IMR-90 (cell line): ENCODE measurements around the gene GLE1. TPM values are rescaled to one million over a fixed set of nuclear protein-coding genes. Genes with fewer than 3 reads are reported as not detected.

ENCODE experiments used
- ATAC-seq: fragments of 200-7000 bp; cut with Tn5 transposase; 2 replicates; pipeline ENCODE4 v1.9.1; 2020; ENCODE audit warnings: low read depth, mild to moderate bottlenecking, moderate library complexity
- BruUV-seq: library from RNA; stranded (reverse); fragments of 400-500 nt; replicated peaks from 2 replicates; lab custom pipeline; 2021; lab: Mats Ljungman, UMichigan
- CTCF ChIA-PET: fragments of 300-600 bp; formaldehyde crosslinking; extraction: SDS; loops from one replicate; lab custom pipeline; 2021; ENCODE audit warnings: antibody characterized with exemption; lab: Yijun Ruan, JAX
- POLR2A ChIA-PET: fragments of 300-600 bp; sonication (Branson Sonifier 250); formaldehyde crosslinking; loops from one replicate; lab custom pipeline; 2022; ENCODE audit warnings: antibody characterized with exemption; ENCODE audit not compliant: unreplicated experiment; lab: Charles Lee
- DNase-seq: peaks from one replicate; pipeline ENCODE4 v3.0.0; 2013
- H2AFZ ChIP-seq: replicated peaks from 2 replicates; pipeline ENCODE3; 2013; ENCODE audit warnings: low read length, mild to moderate bottlenecking; ENCODE audit not compliant: poor library complexity
- H2AK5ac ChIP-seq: 2 replicates; pipeline ENCODE4 v1.6.1; 2013; ENCODE audit warnings: low read depth, low read length, inconsistent platforms
- H2AK9ac ChIP-seq: replicated peaks from 2 replicates; pipeline ENCODE3; 2013; ENCODE audit warnings: mild to moderate bottlenecking, low read depth, low read length, moderate library complexity; ENCODE audit not compliant: poor library complexity
- H2BK120ac ChIP-seq: 2 replicates; pipeline ENCODE4 v1.6.1; 2013; ENCODE audit warnings: low read depth, low read length, inconsistent platforms
- H2BK15ac ChIP-seq: 3 replicates; pipeline ENCODE4 v1.6.1; 2013; ENCODE audit warnings: low read depth, low read length, inconsistent platforms
- H2BK20ac ChIP-seq: 2 replicates; pipeline ENCODE4 v1.6.1; 2013; ENCODE audit warnings: low read depth, mild to moderate bottlenecking, inconsistent platforms, low read length, moderate library complexity
- H2BK5ac ChIP-seq: 2 replicates; pipeline ENCODE4 v1.6.1; 2013; ENCODE audit warnings: mild to moderate bottlenecking, low read depth, low read length, inconsistent platforms; ENCODE audit not compliant: poor library complexity, severe bottlenecking
- H3K14ac ChIP-seq: replicated peaks from 2 replicates; pipeline ENCODE4 v1.6.1; 2013; ENCODE audit warnings: low read depth, low read length, inconsistent platforms
- H3K18ac ChIP-seq: 2 replicates; pipeline ENCODE4 v1.6.1; 2013; ENCODE audit warnings: low read depth, low read length, control low read depth
- H3K23ac ChIP-seq: 2 replicates; pipeline ENCODE4 v1.6.1; 2013; ENCODE audit warnings: low read depth, low read length, inconsistent platforms
- H3K27ac ChIP-seq: 2 replicates; pipeline ENCODE4 v1.5.1; 2013; ENCODE audit warnings: mild to moderate bottlenecking, control low read depth, low read length; ENCODE audit not compliant: insufficient read depth
- H3K27me3 ChIP-seq: 2 replicates; pipeline ENCODE4 v1.6.1; 2013; ENCODE audit warnings: low read length; ENCODE audit not compliant: control insufficient read depth, insufficient read depth
- H3K36me3 ChIP-seq: 2 replicates; pipeline ENCODE4 v1.6.1; 2013; ENCODE audit warnings: low read length, mixed read lengths; ENCODE audit not compliant: control insufficient read depth, insufficient read depth
- H3K4ac ChIP-seq: 2 replicates; pipeline ENCODE4 v1.6.1; 2013; ENCODE audit warnings: low read depth, low read length, inconsistent platforms
- H3K4me1 ChIP-seq: 2 replicates; pipeline ENCODE4 v1.6.1; 2013; ENCODE audit warnings: low read length, mixed read lengths; ENCODE audit not compliant: control insufficient read depth, insufficient read depth
- H3K4me2 ChIP-seq: 2 replicates; pipeline ENCODE4 v1.6.1; 2013; ENCODE audit warnings: low read depth, mild to moderate bottlenecking, control low read depth, low read length, moderate library complexity
- H3K4me3 ChIP-seq: 2 replicates; pipeline ENCODE4 v1.5.1; 2013; ENCODE audit warnings: low read depth, mild to moderate bottlenecking, control low read depth, low read length, moderate library complexity; ENCODE audit not compliant: insufficient read depth
- H3K56ac ChIP-seq: 2 replicates; pipeline ENCODE4 v1.6.1; 2013; ENCODE audit warnings: low read length, inconsistent platforms; ENCODE audit not compliant: insufficient read depth; ENCODE audit errors: extremely low read depth
- H3K79me1 ChIP-seq, 2 experiments: 2 replicates each; pipeline ENCODE4 v1.6.1; 2013; ENCODE audit warnings: low read length in 2 of 2, inconsistent platforms in 1 of 2, low read depth in 1 of 2
- H3K9ac ChIP-seq: 2 replicates; pipeline ENCODE4 v1.6.1; 2013; ENCODE audit warnings: low read depth, low read length, control low read depth
- H3K9me1 ChIP-seq: 2 replicates; pipeline ENCODE4 v1.6.1; 2013; ENCODE audit warnings: low read length, inconsistent platforms; ENCODE audit not compliant: insufficient read depth
- H3K9me3 ChIP-seq: 2 replicates; pipeline ENCODE4 v1.6.1; 2013; ENCODE audit warnings: low read length; ENCODE audit not compliant: control insufficient read depth, insufficient read depth
- H4K20me1 ChIP-seq: 2 replicates; pipeline ENCODE4 v1.6.1; 2013; ENCODE audit warnings: low read length, inconsistent platforms; ENCODE audit not compliant: insufficient read depth
- H4K5ac ChIP-seq: 2 replicates; pipeline ENCODE4 v1.6.1; 2013; ENCODE audit warnings: mild to moderate bottlenecking, low read depth, low read length, control low read depth
- H4K8ac ChIP-seq, 2 experiments: 2 replicates each; pipeline ENCODE4 v1.6.1; 2013; ENCODE audit warnings: low read depth in 2 of 2, low read length in 2 of 2, control low read depth in 1 of 2, inconsistent platforms in 1 of 2
- H4K91ac ChIP-seq: 2 replicates; pipeline ENCODE4 v1.6.1; 2013; ENCODE audit warnings: low read depth, low read length, inconsistent platforms; ENCODE audit not compliant: insufficient read depth
- CEBPB ChIP-seq: IDR thresholded peaks from 2 replicates; pipeline ENCODE4 v1.6.1; 2012; ENCODE audit warnings: low read depth, low read length, improper control_type of control experiment
- CHD1 ChIP-seq: IDR thresholded peaks from 2 replicates; pipeline ENCODE4 v1.6.1; 2012; ENCODE audit warnings: low read depth, low read length, improper control_type of control experiment
- MAFK ChIP-seq: IDR thresholded peaks from 2 replicates; pipeline ENCODE4 v1.6.1; 2012; ENCODE audit warnings: low read depth, low read length, improper control_type of control experiment
- NFE2L2 ChIP-seq: fragments of 150-350 bp; IDR thresholded peaks from 2 replicates; pipeline ENCODE4 v1.6.1; 2016; ENCODE audit warnings: low read depth, mild to moderate bottlenecking, low read length
- SMC3 ChIP-seq: fragments of 150-350 bp; IDR thresholded peaks from 2 replicates; pipeline ENCODE4 v1.6.1; 2016; ENCODE audit warnings: low read depth, mild to moderate bottlenecking, antibody characterized with exemption, low read length, moderate library complexity
- WGBS, 2 experiments: methylation state at CpG; one replicate each; pipeline versions ENCODE4 v1.1.5 to v1.1.7; 2013; ENCODE audit warnings: missing lambda C conversion rate in 2 of 2; ENCODE audit not compliant: insufficient read length in 1 of 2; ENCODE audit errors: extremely low coverage in 2 of 2; 5-methylcytosine and 5-hydroxymethylcytosine counted together
- dilution Hi-C: fragments of 300-500 bp; cut with HindIII; formaldehyde crosslinking; loops from one replicate; pipeline ENCODE4 v1.14.3; 2018; ENCODE audit warnings: low sequenced_read_pairs; ENCODE audit not compliant: unreplicated experiment
- in situ Hi-C: fragments of 300-500 bp; cut with MboI; formaldehyde crosslinking; loops from 3 replicates; pipeline ENCODE4 v1.14.3; 2019; ENCODE audit warnings: low sequenced_read_pairs, inconsistent platforms, mixed read lengths
- intact Hi-C: fragments of 100-400 bp; cut with micrococcal nuclease; formaldehyde crosslinking; loops from 2 replicates; pipeline ENCODE4 v1.10.0; 2022
- polyA plus RNA-seq, 3 experiments: library from polyadenylated mRNA; depleted of rRNA; stranded (reverse); fragments of >200 nt; gene quantifications; 2 replicates each; pipeline ENCODE4 v1.2.3, GENCODE V29; 2012; ENCODE audit warnings: low replicate concordance in 1 of 3
- total RNA-seq: library from RNA; depleted of rRNA; stranded (reverse); fragments of >200 nt; gene quantifications from 2 replicates; pipeline ENCODE4 v1.2.3, GENCODE V29; 2012

Gene GLE1
- total and polyA plus RNA-seq, 2 of the 4 experiments (the other 2 are of a cell fraction): 14.3 to 39.4 TPM

- Histone ChIP-seq H3K14ac (no peak overlapping the region), H3K4me3 (no peak overlapping the region), H2BK120ac (no peak overlapping the region), H2AFZ (no peak overlapping the region), H3K56ac (no peak overlapping the region), H3K4ac (no peak overlapping the region), H2BK20ac (no peak overlapping the region), H2AK5ac (no peak overlapping the region), H2BK15ac (no peak overlapping the region), H3K27ac (no peak overlapping the region), H4K8ac (no peak overlapping the region), H2AK9ac (no peak overlapping the region), H3K4me1 (no peaks in the 10 kb centered on the region), H3K9ac (no peak overlapping the region), H3K18ac (no peak overlapping the region), H4K5ac (no peak overlapping the region), H4K20me1 (no peaks in the 10 kb centered on the region; the same call in 1 of the 2 replicates), H3K23ac (no peak overlapping the region), H3K79me1 (peaks cover 6 to 21% of the 10 kb centered on the region in 2 experiments; a peak in 3 of 4 replicates), H3K9me3 (no peaks in the 10 kb centered on the region), H3K9me1 (peaks cover 2% of the 10 kb centered on the region; the same call in 1 of the 2 replicates), H4K91ac (no peak overlapping the region), H3K36me3 (peaks cover 72% of the 10 kb centered on the region), H2BK5ac (no peak overlapping the region), H3K4me2 (no peak overlapping the region), H3K27me3 (no peaks in the 10 kb centered on the region)
- ChIA-PET POLR2A (interaction anchor here (0.6 kb wide), 1 partner anchor 242 kb away, joined by 3 read pairs; no protein-coding TSS in a partner anchor), CTCF (no interaction called here)
- WGBS, 2 experiments: 67% methylated on average over 3 of the region's 6 CpGs; no CpG with 5 or more reads in 1 of the 2 experiments
- ATAC-seq (no peak), DNase-seq (no peak)
- dilution Hi-C loops (no loop called here), in situ Hi-C loops (no loop called here), intact Hi-C loops (no loop called here)
- no TSS peak for BruUV-seq
- TF ChIP-seq MAFK (no peak), NFE2L2 (no peak), SMC3 (no peak), CHD1 (no peak), CEBPB (no peak)
Measured at GRCh38 chr9:128587453-128587852, 82.9 kb downstream of the GLE1 start.
